H9 (cell line): Measurements from ENCODE around the gene RINL. TPM values are rescaled to one million over a fixed set of nuclear protein-coding genes. Genes with fewer than 3 reads are reported as not detected.

Source experiments
- DNase-seq: peaks from one replicate; pipeline ENCODE4 v3.0.0-alpha.2; 2017
- H2AFZ ChIP-seq: one replicate; pipeline ENCODE4 v1.6.1; 2013; ENCODE audit warnings: mild to moderate bottlenecking, low read length, control low read depth, moderate library complexity
- H2AK5ac ChIP-seq: 2 replicates; pipeline ENCODE4 v1.6.1; 2013; ENCODE audit warnings: low read length, control low read depth, mixed read lengths; ENCODE audit not compliant: insufficient read length
- H2BK120ac ChIP-seq: one replicate; pipeline ENCODE4 v1.6.1; 2013; ENCODE audit warnings: low read depth, mild to moderate bottlenecking, low read length, control low read depth, inconsistent platforms; ENCODE audit not compliant: poor library complexity, severe bottlenecking
- H2BK12ac ChIP-seq: 2 replicates; pipeline ENCODE4 v1.6.1; 2013; ENCODE audit warnings: low read length, control low read depth, mixed read lengths, low read depth; ENCODE audit not compliant: insufficient read length
- H2BK15ac ChIP-seq: 2 replicates; pipeline ENCODE4 v1.6.1; 2013; ENCODE audit warnings: low read depth, low read length, control low read depth
- H2BK20ac ChIP-seq: one replicate; pipeline ENCODE4 v1.6.1; 2013; ENCODE audit warnings: low read depth, mild to moderate bottlenecking, low read length, control low read depth, inconsistent platforms; ENCODE audit not compliant: poor library complexity, severe bottlenecking
- H2BK5ac ChIP-seq: 2 replicates; pipeline ENCODE4 v1.6.1; 2013; ENCODE audit warnings: low read length, control low read depth, mixed read lengths; ENCODE audit not compliant: insufficient read length
- H3K14ac ChIP-seq: 2 replicates; pipeline ENCODE4 v1.6.1; 2013; ENCODE audit warnings: low read length, control low read depth; ENCODE audit not compliant: insufficient read depth
- H3K18ac ChIP-seq: 2 replicates; pipeline ENCODE4 v1.6.1; 2013; ENCODE audit warnings: low read depth, mild to moderate bottlenecking, mixed read lengths, low read length, control low read depth; ENCODE audit not compliant: insufficient read length
- H3K23ac ChIP-seq: 2 replicates; pipeline ENCODE4 v1.6.1; 2013; ENCODE audit warnings: low read length, control low read depth, mixed read lengths, low read depth; ENCODE audit not compliant: insufficient read length
- H3K23me2 ChIP-seq: 2 replicates; pipeline ENCODE4 v1.6.1; 2013; ENCODE audit warnings: low read depth, mild to moderate bottlenecking, mixed read lengths, low read length, control low read depth; ENCODE audit not compliant: insufficient read length, poor library complexity, severe bottlenecking
- H3K27ac ChIP-seq: 2 replicates; pipeline ENCODE4 v1.5.1; 2013; ENCODE audit warnings: low read length, control low read depth, mixed read lengths, low read depth; ENCODE audit not compliant: insufficient read length
- H3K27me3 ChIP-seq: 2 replicates; pipeline ENCODE4 v1.6.1; 2013; ENCODE audit warnings: low read length, control low read depth, inconsistent platforms; ENCODE audit not compliant: insufficient read depth
- H3K4ac ChIP-seq: 2 replicates; pipeline ENCODE4 v1.6.1; 2013; ENCODE audit warnings: low read depth, mild to moderate bottlenecking, control low read depth, inconsistent platforms, low read length, moderate library complexity
- H3K4me1 ChIP-seq: 2 replicates; pipeline ENCODE4 v1.6.1; 2013; ENCODE audit warnings: low read length, control low read depth, inconsistent platforms; ENCODE audit not compliant: insufficient read depth
- H3K4me2 ChIP-seq: 2 replicates; pipeline ENCODE4 v1.6.1; 2013; ENCODE audit warnings: low read length, control low read depth, mixed read lengths; ENCODE audit not compliant: insufficient read length, insufficient read depth
- H3K56ac ChIP-seq: 2 replicates; pipeline ENCODE4 v1.6.1; 2013; ENCODE audit warnings: low read depth, mild to moderate bottlenecking, mixed read lengths, low read length, control low read depth; ENCODE audit not compliant: insufficient read length
- H3K79me1 ChIP-seq: 2 replicates; pipeline ENCODE4 v1.6.1; 2013; ENCODE audit warnings: low read depth, mild to moderate bottlenecking, moderate library complexity, low read length, control low read depth, inconsistent platforms; ENCODE audit not compliant: insufficient read depth, poor library complexity, severe bottlenecking
- H3K79me2 ChIP-seq: 2 replicates; pipeline ENCODE4 v1.6.1; 2013; ENCODE audit warnings: low read length, control low read depth, inconsistent platforms; ENCODE audit not compliant: insufficient read depth
- H3K9ac ChIP-seq: 2 replicates; pipeline ENCODE4 v1.6.1; 2013; ENCODE audit warnings: low read length, control low read depth, mixed read lengths; ENCODE audit not compliant: insufficient read length; ENCODE audit errors: extremely low read depth
- H3K9me3 ChIP-seq: one replicate; pipeline ENCODE4 v1.6.1; 2013; ENCODE audit warnings: low read depth, low read length, inconsistent platforms; ENCODE audit not compliant: control insufficient read depth
- H3T11ph ChIP-seq: one replicate; pipeline ENCODE4 v1.6.1; 2013; ENCODE audit warnings: mild to moderate bottlenecking, low read length, control low read depth, inconsistent platforms
- H4K20me1 ChIP-seq: one replicate; pipeline ENCODE4 v1.6.1; 2013; ENCODE audit not compliant: control insufficient read depth, insufficient read length, insufficient read depth
- H4K5ac ChIP-seq: 2 replicates; pipeline ENCODE4 v1.6.1; 2013; ENCODE audit warnings: low read depth, mild to moderate bottlenecking, mixed read lengths, low read length, control low read depth; ENCODE audit not compliant: insufficient read length
- H4K8ac ChIP-seq: replicated peaks from 2 replicates; pipeline ENCODE4 v1.6.1; 2013; ENCODE audit warnings: low read length, control low read depth, mixed read lengths, low read depth; ENCODE audit not compliant: insufficient read length
- H4K91ac ChIP-seq: 2 replicates; pipeline ENCODE4 v1.6.1; 2013; ENCODE audit warnings: low read depth, mild to moderate bottlenecking, moderate library complexity, mixed read lengths, low read length, control low read depth; ENCODE audit not compliant: insufficient read length
- H3K27ac Mint-ChIP-seq, 3 experiments: 2 replicates in 2 of 3; 3 replicates in 1 of 3; pipeline ENCODE4 v1.8.0; 2020 to 2021; ENCODE audit warnings: mixed read lengths in 3 of 3, mild to moderate bottlenecking in 1 of 3, moderate library complexity in 1 of 3
- H3K27me3 Mint-ChIP-seq: 2 replicates; pipeline ENCODE4 v1.8.0; 2021; ENCODE audit warnings: low read depth, mild to moderate bottlenecking, moderate library complexity, mixed read lengths
- H3K36me3 Mint-ChIP-seq, 3 experiments: 2 replicates in 2 of 3; 3 replicates in 1 of 3; pipeline ENCODE4 v1.8.0; 2020 to 2021; ENCODE audit warnings: low read depth in 3 of 3, mixed read lengths in 3 of 3; ENCODE audit not compliant: insufficient read depth in 1 of 3
- H3K4me1 Mint-ChIP-seq, 2 experiments: 2 replicates each; pipeline ENCODE4 v1.8.0; 2020; ENCODE audit warnings: mixed read lengths in 2 of 2
- H3K4me3 Mint-ChIP-seq, 2 experiments: 2 replicates in 1 of 2; 3 replicates in 1 of 2; pipeline ENCODE4 v1.8.0; 2020 to 2021; ENCODE audit warnings: mild to moderate bottlenecking in 2 of 2, mixed read lengths in 2 of 2, moderate library complexity in 1 of 2
- H3K9me3 Mint-ChIP-seq, 2 experiments: 2 replicates in 1 of 2; 3 replicates in 1 of 2; pipeline ENCODE4 v1.8.0; 2020; ENCODE audit warnings: mild to moderate bottlenecking in 2 of 2, mixed read lengths in 2 of 2, moderate library complexity in 1 of 2
- CTCF ChIP-seq: fragments of 200-600 bp; sonication (generic); conservative IDR thresholded peaks from 3 replicates; pipeline ENCODE4 v1.8.0; 2021; ENCODE audit warnings: antibody characterized with exemption, mild to moderate bottlenecking
- WGBS: extraction: QIAGEN DNeasy Blood & Tissue Kit; methylation state at CpG from one replicate; pipeline ENCODE4 v1.1.7; 2013; ENCODE audit warnings: missing lambda C conversion rate, low lambda C conversion rate, mixed read lengths; ENCODE audit not compliant: insufficient read length; ENCODE audit errors: extremely low coverage; 5-methylcytosine and 5-hydroxymethylcytosine counted together
- total RNA-seq: library from RNA; stranded (reverse); gene quantifications from 2 replicates; pipeline ENCODE4 v1.2.1, GENCODE V29; 2021

The RINL gene
- total RNA-seq, 1 experiment from 2014 or later, result 6.4 TPM

GRCh38 chr19:38819231-38819920, 58.7 kb downstream of the RINL start:
- Histone ChIP-seq H4K91ac (no peak overlapping the region), H2BK12ac (no peak overlapping the region), H3K23ac (no peak overlapping the region), H3K4me2 (no peak overlapping the region), H2BK20ac (no peak overlapping the region), H2BK120ac (no peak overlapping the region), H3K9ac (no peak overlapping the region), H3K79me2 (no peaks in the 10 kb centered on the region), H4K20me1 (no peaks in the 10 kb centered on the region), H2AK5ac (no peak overlapping the region), H3K27me3 (no peaks in the 10 kb centered on the region), H4K8ac (no peak overlapping the region), H4K5ac (no peak overlapping the region), H3K14ac (no peak overlapping the region), H2BK15ac (no peak overlapping the region), H3K9me3 (no peaks in the 10 kb centered on the region), H2AFZ (no peak overlapping the region), H3K79me1 (no peaks in the 10 kb centered on the region), H3K4ac (no peak overlapping the region), H3K27ac (no peak overlapping the region), H3K23me2 (no peaks in the 10 kb centered on the region), H2BK5ac (no peak overlapping the region), H3K4me1 (no peaks in the 10 kb centered on the region), H3T11ph (no peak overlapping the region), H3K56ac (no peak overlapping the region), H3K18ac (no peak overlapping the region)
- H3K27me3 Mint-ChIP-seq, result 0 out of 2 replicates have a peak, but pooled peaks cover 2% of the 10 kb centered on the region
- peak overlapping the region; percentile 72 to 84 (median 73); a peak in 4 of 7 replicates for H3K27ac Mint-ChIP-seq
- peaks cover 12 to 16% of the 10 kb centered on the region in 2 experiments for H3K9me3 Mint-ChIP-seq
- WGBS, result no CpG with 5 or more reads among the region's 13 CpGs
- H3K4me3 Mint-ChIP-seq, result no peak overlapping the region; a peak in 1 of 5 replicates
- peaks cover 40 to 68% (median 60%) of the 10 kb centered on the region in 3 experiments for H3K36me3 Mint-ChIP-seq
- H3K4me1 Mint-ChIP-seq, result peaks cover 22 to 25% of the 10 kb centered on the region in 2 experiments
- no peak for DNase-seq
- TF ChIP-seq CTCF, result no peak

Other genes starting within 250 kb of the RINL start
- 369 and 386 TPM in 2 replicates for gene ACTN4, start 230.6 kb downstream of the RINL start, total RNA-seq
- 10.3 and 10.5 TPM in 2 replicates for gene CAPN12, start 133.8 kb downstream of the RINL start, total RNA-seq
- 0.92 TPM in 1 of 2 replicates, not detected in the other for gene LGALS7, start 104.8 kb downstream of the RINL start, total RNA-seq
- gene LGALS7B, start 89.1 kb downstream of the RINL start, total RNA-seq, result 0.90 and 1.4 TPM in 2 replicates
- gene LGALS4, start 65.3 kb downstream of the RINL start, total RNA-seq, result 0.37 and 0.68 TPM in 2 replicates
- 141 and 145 TPM in 2 replicates for gene ECH1, start 46.5 kb downstream of the RINL start, total RNA-seq
- 704 and 710 TPM in 2 replicates for gene HNRNPL, start 28.3 kb downstream of the RINL start, total RNA-seq
- gene SIRT2, start 21.3 kb upstream of the RINL start, total RNA-seq, result 8.4 and 9.2 TPM in 2 replicates
- gene NFKBIB, start 21.7 kb upstream of the RINL start, total RNA-seq, result 33.8 and 36.7 TPM in 2 replicates
- gene CCER2, start 33.9 kb upstream of the RINL start, total RNA-seq, result 0.99 and 1.3 TPM in 2 replicates
- gene SARS2, start 52.5 kb upstream of the RINL start, total RNA-seq, result 57.4 and 59.7 TPM in 2 replicates
- 81.3 and 82.4 TPM in 2 replicates for gene MRPS12, start 52.7 kb upstream of the RINL start, total RNA-seq
- 25.5 and 25.9 TPM in 2 replicates for gene FBXO17, start 97.5 kb upstream of the RINL start, total RNA-seq
- gene FBXO27, start 154.3 kb upstream of the RINL start, total RNA-seq, result 14.5 and 16.7 TPM in 2 replicates
- 0.15 and 0.18 TPM in 2 replicates for gene ACP7, start 206.1 kb upstream of the RINL start, total RNA-seq
- 62.6 and 63.1 TPM in 2 replicates for gene PAK4, start 247.5 kb upstream of the RINL start, total RNA-seq